HG02759 (cell line): Measurements from ENCODE around the gene RELN.

Source experiments
- ATAC-seq: cut with Tn5 transposase; IDR thresholded peaks from one replicate; pipeline ENCODE4 v1.9.1; 2021; ENCODE audit warnings: mild to moderate bottlenecking, moderate library complexity; ENCODE audit not compliant: unreplicated experiment

The RELN gene

GRCh38 chr7:103990991-103991390, 1.5 kb upstream of the RELN start:
- ATAC-seq = no peak

GRCh38 chr7:103989785-103990767, 618 bp upstream of the RELN start:
- ATAC-seq = peak; percentile 40

GRCh38 chr7:103988468-103989199, 824 bp downstream of the RELN start:
- ATAC-seq = peak; percentile 19

DNA sequence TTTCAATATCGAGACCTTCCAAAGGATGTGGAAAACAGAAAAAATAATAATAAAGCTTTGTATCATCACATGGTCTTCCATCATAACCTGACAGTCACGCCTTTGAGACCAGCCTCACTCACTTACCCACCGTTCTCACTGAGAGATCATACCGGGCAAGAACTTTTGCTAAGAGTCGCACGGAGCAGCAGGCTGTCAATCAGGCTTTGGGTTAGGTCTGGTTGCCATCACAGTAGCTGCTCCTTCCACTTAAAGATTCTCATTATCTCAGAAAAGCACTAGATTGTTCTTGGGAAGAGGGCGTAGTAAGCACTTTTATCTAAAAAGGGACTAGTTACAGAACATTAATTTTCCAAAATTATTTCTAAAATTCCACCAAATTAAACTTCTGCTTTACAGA, 2.0 kb downstream of the RELN start:
- ATAC-seq = no peak

- no peak for ATAC-seq
Observed at GRCh38 chr7:103985565-103986126, 3.8 kb downstream of the RELN start.

DNA sequence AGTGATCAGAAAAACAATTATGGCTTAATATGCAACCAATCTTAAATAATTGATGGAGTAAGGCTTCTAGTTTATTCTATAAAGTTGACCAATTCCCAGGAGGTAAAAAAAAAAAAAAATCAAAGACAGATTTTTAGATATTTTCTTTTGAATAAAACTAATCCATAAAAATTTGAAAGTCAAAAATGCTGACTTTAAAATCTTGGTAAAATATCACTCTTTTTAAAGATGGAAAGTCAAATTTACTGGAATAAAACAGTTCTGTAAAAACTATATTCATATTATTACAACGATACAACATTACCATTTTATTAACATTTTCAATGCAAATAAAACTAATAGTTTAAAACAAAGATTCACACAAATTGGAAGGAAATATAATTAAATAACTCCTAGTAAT, 5.4 kb downstream of the RELN start:
- no peak for ATAC-seq

GRCh38 chr7:103983201-103983977, 6.1 kb downstream of the RELN start:
- no peak for ATAC-seq

GRCh38 chr7:103981003-103981423, 8.4 kb downstream of the RELN start:
- ATAC-seq = no peak

GRCh38 chr7:103972779-103973434, 16.6 kb downstream of the RELN start:
- no peak for ATAC-seq

DNA sequence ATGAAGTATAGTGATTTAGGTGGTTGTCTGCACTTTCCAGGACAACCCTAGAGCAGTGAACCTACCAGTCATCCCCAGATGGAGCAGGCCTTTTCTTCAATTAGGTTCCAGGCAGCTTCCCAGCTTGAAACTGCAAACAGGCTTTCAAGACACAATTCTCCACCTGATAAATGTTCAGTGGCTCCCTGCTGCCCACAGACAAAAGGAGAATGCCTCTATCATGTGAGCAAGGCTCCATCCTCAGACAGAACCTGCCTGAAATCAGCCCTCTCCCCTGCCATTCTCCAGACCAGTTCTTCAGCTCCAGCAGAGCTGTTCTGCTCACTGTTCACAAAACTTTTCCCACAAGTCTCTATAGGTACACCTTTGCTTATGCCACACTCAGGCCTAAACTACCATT, 22.1 kb downstream of the RELN start:
- no peak for ATAC-seq

DNA sequence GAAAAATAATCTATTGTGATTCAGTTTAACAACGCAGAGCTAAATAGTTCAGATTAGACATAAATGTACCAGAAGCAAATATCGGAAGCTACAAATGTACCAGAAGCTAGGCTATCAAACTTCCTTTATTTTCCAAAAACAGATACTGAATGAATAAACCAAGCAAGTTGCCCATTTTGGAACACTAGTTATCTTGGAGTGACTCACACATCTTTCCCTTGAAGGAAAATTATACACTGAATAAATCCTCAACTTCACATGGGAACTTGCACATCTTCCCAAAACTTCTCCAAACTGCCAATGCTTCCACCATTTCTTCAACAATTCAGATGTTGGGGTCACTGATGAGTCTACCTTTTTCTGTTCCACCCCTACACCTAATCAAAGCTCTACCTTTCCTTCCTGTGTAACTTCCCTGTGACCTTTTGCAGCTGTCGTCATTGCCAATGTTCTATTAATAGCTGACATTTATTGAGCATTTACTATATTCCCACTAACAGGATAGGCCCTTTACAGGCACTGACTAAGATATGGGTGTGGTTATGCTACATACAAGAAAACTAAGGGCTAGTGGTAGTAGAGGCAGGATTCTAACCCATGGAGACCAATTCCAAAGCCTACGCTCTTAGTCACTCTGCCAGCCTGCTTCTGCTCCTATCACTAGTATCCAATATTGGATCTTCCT, 22.7 kb downstream of the RELN start:
- no peak for ATAC-seq

GRCh38 chr7:103964269-103964668, 25.2 kb downstream of the RELN start:
- ATAC-seq = no peak

DNA sequence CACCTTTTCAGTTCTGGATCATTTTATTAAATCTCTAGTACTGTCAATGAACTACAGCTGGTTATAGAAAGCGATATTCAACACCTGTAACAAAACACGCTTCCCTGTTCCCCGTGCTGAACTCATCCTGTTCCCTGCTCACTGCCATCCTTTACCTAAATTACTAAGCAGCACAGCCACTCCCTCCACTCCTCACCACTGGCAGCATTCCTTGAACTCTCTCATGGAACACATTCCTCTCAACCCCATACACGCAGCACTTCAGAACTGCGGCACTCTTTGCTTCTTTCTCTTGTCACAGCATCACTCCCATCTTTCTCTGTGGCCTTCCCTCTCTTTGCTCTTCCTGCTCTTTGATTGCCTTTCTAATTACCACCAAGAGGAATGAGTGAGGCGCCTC, 27.4 kb downstream of the RELN start:
- ATAC-seq = no peak

GRCh38 chr7:103958284-103958818, 31.1 kb downstream of the RELN start:
- ATAC-seq = no peak

DNA sequence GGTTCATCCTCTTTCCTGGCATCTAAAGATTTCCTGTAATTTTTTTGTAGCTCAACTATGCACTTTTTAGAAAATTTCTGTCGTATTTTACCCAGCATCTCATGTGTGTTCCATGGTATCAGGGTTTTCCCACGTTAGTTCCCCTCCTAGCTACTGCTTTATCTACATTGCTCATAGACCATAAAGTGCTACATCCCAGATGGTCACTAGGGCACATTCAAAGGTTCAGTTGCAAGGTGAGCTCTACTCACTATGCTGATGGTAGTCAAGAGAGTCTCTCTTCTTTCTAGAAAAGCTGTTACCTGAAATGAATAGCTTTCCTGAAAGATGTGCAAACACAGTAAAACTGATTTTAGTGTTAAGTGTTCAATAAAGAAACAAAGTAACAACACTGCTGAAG, 33.5 kb downstream of the RELN start:
- ATAC-seq = no peak

- ATAC-seq = no peak
Observed at GRCh38 chr7:103952408-103952807, 37.0 kb downstream of the RELN start.

DNA sequence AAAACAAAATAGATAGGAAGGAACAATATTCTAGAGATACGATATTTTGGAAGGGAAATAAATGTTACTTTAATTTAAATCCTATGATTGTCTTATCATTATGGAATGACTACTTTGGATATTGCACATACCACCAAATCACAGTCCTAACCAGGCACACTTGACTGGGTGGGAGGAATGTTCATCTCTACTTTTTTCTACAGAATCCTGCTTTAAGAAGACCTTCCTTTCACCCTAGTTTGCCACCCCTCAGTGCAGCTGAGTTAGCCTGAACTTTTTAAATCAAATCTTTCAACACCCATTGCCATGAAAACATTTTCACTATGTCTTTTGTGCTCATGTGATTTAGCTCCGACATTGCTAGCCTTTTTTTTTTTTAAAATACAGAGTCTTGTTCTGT, 38.1 kb downstream of the RELN start:
- ATAC-seq = no peak

GRCh38 chr7:103949374-103949773, 40.1 kb downstream of the RELN start:
- ATAC-seq = no peak

- no peak for ATAC-seq
Observed at GRCh38 chr7:103947026-103947655, 42.3 kb downstream of the RELN start.
